GM20431 (cell line): ENCODE data around the gene POLE.

Source experiments
- in situ Hi-C: fragments of 300-500 bp; cut with MseI, MboI; formaldehyde crosslinking; loops from one replicate; pipeline ENCODE4 v1.15.0; 2020; ENCODE audit warnings: low sequenced_read_pairs; ENCODE audit not compliant: unreplicated experiment

The POLE gene

DNA sequence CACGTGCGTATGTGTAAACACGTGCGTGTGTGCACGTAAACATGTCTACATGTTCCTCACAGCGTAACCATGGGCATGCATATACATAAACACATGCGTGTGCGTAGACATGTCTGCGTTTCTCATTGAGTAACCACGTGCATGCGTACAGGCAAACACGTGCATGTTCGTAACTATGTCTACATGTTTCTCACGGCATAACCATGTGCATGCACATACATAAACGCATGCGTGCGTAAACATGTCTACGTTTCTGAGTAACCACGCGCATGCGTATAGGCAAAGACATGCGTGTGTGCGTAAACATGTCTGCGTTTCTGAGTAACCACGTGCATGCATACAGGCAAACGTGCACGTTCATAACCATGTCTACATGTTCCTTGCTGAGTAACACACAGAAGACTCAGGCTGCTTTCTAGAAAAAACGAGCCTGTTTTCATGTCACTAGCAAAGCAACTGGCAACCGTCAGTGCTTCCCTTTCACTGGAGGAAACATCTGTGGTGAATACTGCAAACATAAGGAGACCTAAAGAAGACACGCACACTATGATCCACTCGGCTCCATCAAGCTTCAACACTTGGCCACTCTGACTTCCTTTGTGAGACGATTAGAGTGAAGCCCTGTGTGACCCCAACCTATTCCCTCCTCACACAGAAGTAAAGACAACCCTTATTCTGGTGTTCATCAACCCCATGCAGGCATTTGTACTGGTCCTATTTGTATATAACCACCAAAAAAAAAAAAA is 28.8 kb downstream of the POLE start:
- in situ Hi-C loops = no loop called here

DNA sequence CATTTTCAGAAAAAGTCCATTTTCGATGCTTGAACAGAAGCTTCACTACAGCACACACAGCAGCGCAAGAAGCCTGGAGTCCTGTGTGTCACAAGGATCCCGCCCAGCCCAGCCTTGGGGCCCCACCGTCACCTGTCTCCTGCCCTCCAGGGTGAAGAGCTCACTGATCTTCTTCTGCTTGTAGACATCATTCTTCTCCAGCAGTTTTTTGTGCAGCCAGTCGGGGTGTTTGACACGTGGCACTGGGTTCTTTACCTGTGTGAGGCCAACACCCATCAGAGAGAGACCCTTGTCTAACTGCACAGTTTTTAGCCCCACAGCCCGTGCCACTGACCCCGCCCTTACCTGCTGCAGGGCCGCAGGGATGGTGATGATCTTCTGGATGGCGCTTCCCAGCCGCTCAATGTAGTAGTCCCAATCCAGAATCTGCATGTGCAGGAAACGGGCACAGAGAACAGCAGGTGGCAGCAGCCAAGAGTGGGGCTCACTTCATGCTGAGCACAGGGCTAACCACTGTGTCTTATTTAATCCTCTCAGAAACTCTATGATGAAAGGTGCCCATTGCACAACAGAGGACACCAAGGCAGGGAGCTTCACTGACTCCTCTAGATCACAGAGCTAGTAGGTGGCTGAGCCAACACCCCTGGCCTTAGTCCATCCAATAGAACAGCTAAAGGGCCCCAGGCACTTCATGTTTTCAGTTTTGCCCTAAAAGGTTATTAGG is 30.0 kb downstream of the POLE start:
- in situ Hi-C loops = no loop called here

DNA sequence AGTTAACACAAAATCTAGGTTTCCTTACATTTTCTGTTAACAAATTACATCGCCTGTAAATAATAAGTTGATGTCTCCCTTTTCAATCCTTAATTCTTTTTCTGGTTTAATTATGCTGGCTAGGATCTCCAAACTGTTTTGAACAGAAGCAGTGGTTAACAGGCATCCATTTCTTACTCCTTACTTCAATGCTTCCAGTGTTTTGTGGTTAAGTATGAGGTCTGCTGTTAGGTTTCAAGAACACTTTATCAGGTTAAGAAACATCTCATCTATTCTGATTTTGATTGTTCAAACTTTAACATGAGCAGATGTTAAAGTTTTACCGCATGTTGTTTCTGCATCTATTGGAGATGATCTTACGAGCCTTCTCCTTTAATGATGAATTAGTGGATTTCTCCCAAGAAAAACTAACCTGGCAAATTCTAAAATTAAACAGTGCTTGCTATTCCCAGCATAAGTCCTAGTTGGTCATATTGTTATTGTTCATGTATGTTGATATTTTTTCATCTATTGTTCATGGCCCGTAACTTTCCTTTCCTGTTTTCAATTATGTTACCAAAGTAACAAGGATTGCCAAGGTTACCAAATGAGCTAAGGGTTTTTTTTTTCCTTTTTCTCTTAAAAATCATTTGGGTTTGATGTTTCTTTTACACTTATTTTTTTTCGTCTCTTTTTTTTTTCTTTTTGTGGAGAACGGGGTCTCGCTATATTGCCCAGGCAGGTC is 33.4 kb downstream of the POLE start:
- in situ Hi-C loops = no loop called here

DNA sequence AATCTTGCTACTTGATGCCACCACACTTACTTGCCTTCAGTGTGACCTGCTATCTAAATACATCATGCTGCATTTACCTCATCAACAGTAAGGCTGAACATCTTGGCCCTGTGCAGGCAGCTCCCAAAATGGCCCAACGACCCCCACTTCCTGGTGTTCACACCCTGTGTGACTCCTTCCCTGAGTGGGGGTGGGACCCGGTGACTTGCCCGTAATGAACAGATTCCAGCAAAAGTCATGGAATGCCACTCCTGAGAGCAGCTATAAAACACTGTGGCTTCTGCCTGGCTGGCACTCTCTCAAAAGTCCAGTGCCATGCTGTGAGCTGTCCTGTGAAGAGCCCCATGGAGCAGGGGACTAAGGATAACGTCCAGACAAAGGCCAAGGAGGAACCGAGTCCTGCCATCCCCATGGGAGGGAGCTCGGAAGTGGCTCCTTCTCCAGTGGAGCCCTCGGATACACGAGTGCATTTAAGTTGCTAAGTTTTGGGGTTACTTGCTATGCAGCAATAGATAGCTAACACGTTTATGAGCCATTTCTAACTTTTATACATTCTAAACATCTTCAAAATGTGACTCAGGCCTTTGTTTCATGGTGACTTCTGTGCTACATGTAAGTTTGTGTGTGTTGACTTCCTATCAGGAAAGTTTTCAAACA is 35.6 kb downstream of the POLE start:
- in situ Hi-C loops = no loop called here

DNA sequence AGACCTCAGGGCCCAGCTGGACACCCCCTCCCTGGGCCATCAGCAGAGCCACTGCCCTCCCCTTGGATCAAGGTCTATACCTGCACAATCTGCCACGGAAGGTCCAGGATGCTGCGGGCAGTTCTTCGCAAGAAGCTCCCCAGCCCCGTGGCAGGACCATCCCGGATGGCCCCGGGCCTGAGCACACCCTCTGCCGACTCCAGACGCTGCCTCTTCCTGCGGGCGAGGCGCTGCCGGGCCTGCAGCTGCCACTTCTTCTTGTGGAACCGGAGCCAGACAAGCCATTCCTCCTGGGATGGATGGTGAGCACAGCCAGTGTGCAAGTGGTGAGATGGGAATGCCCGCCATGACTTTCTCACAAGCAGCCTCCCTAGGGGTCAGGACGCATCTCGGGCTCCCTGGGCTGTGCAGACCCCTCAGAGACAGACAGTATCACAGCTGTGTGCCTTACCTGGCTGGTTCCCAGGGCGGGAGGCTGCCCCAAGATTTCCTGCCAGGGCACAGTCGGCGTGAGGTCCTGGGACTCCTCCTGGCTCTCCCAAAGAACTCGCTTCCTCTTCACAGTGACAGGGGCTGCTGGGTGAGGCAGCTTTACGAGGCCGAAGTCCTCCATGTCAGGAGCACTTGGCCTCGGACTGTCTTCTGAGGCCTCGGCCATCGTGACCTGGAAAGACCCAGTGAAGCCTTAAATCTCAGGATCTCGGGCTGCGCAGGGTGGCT is 37.8 kb downstream of the POLE start:
- in situ Hi-C loops = no loop called here

DNA sequence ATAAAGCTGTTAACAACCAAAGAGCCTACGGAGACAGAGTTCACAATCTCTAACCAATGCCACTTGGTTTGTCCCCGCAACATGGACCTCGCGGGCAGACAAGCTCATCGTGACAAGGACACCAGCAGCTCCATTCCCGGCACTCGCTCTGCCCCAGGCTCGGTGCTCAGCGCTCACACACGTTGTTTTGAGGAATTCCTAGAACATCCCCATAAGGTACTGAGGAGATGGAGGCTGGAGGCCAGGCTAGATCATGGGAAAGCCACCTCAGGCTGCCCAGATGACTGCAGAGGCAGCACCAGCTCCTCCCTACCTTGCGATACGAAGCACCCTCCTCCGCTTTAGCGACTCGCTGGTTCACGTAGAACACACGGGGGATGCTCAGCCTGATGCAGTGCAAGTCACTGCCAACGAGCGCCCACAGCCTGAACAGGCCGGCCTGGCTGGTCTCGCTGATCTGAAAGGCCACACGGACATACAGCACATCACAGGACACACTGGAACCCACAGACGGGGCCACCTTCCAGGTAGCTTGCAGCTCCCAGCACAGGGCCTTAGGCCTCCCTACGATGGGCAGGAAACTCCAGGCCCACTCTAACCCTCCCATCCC is 38.4 kb downstream of the POLE start:
- in situ Hi-C loops = no loop called here

DNA sequence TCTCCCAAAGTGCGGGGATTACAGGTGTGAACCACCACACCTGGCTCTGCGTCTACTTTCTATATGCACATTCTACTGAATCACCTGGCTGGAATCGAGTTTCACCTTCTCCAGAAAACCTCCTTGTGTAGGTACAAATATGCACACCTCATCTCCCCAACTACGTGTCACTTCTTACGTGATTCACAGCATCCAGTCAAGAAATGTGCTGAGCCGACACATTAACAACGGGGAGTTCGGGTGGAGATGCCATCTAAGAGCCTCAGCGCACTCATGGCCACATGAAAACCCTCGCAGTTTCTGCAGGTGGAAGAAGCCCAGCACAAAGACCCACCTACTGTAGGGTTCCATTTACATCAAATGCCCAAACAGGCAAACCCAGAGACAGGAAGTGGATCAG is 39.3 kb downstream of the POLE start:
- in situ Hi-C loops = no loop called here

DNA sequence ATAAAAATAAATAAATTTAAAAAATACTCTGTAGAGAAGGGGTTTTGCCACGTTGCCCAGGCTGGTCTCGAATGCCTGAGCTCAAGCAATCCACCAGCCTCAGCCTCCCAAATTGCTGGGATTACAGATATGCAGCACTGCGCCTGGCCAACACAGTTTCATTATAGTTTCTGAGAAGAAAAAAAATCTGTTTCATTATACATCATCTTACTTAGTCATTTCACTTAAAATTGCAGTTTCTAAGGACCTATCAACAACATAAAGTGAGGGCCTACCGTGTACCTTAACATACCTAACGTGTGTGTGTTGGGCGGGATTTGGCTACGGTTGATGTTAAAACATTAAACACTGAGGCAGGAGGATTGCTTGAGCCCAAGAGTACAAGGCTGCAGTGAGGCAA is 40.3 kb downstream of the POLE start:
- in situ Hi-C loops = no loop called here

DNA sequence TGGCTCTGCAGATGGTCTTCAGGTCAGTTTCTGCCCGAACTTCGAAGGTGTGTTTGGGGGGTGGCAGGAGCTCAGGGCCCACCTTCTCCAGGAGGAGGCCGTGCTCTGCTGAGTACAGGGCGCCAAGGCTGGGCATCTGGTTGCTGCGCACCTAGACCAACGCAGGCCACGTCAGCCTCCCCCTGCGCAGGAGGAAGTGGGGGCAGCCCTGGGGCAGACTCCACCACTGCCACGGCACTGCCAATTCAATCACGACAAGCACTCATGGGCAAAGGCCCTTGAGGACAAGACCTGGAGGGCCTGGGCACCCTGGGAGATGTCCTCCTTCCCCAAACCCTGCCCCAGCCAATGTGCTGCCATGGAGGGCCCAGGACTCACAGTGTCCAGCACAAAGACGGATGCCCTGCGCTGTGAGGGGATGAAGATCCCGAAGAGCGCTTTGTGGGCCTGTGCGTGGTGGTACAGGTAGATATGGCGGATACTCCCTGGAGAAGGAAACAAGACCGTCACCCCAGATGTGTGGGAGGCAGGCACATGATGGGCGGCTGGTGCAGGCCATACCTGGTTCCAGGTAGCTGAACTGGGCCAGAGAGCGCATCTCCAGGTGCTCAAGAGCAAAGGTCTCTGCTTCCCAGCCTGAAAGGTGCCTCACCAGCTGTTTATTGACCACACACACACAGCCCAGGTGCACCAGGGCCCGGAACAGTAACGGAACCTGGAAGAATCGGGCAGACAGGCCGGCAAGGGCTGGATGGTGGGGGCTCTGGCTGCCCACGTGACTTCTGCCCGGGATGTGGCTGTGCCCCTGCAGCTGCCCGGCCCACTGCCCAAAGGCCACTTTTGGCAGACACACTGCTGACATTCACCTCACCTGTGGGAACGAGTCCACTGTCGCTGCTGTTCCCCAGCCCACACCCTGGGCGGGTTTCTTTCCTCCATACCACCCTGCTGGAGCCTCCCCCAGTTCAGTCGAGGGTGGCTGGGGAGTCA is 44.0 kb downstream of the POLE start:
- in situ Hi-C loops = no loop called here

DNA sequence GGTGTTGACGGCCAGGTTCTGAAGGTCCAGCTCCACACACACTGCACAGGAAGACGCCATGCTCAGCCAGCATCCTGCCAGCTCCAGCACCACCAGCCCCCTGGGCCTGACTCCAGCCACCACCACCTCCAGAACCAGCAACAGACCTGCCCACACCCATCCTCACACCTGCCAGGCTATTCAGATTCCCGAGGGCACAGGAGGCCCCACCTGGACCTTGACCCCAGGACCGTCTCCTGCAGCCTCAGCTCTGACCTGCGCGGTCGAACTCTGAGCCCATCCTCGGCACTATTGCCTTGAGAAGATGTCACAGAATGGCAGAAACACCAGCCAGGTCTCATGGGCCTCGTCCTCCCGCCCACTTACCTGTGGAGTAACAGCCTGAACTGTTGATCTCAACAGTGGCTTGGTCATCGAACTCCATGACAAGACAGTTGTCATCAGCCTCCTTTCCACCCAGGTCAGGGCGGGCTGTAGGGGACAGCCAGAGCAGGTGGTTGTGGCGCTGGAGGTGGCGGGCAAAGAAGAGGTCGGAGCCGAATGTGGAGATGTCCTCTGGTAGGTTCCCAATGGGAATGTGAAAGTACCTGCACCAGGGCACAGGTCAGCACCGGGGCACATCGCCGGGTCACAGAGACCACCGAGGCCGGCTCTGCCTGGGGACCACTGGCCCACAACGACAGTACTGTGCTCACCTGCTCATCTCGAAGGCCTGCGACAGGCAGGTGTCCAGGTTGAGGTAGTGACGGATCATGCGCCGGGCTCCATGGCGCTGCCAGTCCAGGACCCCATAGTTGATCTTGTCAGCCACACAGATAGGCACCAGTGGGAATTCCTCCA is 45.1 kb downstream of the POLE start:
- in situ Hi-C loops = no loop called here

DNA sequence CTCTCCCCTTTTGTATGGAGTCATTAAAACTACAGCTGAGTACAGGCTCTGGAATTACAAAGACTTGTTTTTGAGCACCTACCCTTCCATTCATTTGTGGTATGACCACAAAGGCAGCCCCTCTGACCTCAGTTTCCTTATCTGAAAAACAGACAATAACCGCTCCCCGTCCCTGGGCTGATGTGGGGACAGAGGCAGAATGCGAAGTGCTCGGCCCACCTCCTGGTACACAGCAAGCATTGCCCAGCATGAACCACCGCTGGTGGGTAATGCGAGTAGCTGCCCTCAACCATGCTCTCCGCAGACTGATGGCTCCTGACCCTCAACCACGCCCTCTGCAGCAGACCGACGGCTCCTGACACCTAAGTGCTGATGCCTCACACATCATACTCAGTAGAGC is 46.2 kb downstream of the POLE start:
- in situ Hi-C loops = no loop called here

DNA sequence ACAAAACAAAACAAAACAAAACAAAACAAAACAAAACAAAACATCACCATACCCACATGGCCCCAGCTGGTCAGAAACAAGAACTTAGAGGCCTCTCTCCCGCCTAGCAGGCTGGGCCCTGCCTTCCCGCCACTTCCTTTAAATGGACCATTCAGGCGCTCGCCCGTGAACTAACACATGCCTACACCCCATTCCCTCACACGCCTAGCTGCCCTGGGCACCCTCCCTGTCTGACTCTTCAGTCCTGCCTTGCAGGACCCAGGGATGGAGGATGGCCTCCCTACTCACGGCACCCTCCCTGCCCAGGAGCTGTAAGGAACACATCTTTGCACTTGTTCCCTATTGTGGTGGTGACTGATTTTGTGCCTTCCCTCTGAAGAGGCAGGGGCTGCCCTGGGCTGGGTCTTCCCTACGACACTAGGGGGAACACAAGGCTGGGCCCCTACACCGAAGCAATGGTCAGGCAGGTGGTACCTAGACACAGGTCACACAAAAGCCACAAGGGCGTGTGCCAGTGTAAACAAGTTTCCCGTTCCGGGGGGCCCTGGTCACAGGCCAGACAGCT is 47.1 kb downstream of the POLE start:
- in situ Hi-C loops = no loop called here

DNA sequence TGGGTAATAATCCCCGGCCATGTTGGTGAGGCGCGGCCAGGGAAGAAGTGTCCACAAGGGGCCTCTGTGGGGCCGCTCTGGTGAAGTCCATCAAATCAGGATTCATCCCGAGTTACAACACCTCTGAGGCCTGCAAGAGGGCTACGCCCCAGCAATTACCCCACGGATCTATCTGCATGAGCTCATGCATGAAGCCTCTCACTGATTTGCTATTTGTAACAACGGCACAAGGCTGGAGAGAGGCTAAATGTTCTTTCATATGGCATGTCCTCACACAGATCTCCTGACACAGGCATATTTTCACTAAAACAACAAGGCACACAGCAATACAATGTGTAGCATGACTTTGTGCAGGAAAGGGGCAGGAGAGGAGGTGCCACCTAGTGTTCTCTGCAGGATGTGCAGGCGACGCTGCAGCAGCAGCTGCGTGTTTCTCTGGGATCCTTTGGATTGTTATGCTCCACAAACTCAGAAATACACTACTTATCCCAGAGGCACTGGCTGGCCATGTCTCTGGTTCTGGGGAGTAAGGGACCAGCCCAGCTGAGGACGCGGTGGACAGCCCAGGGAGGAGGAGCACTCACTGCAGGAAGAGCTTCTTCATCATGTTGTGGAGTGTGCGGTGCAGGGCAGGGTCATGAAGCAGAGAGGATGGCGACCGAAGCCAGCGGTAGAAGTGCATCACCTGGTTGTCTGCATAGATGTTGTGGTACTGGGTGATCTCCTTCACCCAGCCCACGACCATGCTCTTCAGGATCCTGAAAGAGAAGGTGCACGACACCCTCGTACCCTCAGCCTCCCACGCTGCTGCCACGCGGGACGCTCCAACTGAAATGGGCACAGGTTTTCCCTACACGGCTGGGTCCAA is 48.4 kb downstream of the POLE start:
- in situ Hi-C loops = no loop called here

DNA sequence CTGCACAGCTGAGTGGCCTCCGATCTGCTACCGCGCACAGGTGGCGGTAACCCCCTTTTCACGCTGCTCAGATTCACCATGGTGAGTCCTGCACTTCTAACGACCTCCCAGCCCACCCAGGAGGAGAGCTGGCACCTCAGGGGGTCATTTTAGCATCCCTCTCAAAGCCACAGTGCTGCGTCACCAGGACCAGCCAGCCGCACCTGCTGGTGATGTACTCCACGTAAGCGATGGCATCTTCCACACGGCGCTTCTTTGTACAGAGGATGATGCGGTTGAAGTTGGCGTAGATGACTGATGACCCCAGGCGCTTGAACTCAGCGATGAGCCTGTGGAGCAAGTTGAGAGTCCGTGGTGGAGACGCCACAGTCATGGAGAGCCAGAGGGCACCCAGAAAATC is 49.3 kb downstream of the POLE start:
- in situ Hi-C loops = no loop called here

DNA sequence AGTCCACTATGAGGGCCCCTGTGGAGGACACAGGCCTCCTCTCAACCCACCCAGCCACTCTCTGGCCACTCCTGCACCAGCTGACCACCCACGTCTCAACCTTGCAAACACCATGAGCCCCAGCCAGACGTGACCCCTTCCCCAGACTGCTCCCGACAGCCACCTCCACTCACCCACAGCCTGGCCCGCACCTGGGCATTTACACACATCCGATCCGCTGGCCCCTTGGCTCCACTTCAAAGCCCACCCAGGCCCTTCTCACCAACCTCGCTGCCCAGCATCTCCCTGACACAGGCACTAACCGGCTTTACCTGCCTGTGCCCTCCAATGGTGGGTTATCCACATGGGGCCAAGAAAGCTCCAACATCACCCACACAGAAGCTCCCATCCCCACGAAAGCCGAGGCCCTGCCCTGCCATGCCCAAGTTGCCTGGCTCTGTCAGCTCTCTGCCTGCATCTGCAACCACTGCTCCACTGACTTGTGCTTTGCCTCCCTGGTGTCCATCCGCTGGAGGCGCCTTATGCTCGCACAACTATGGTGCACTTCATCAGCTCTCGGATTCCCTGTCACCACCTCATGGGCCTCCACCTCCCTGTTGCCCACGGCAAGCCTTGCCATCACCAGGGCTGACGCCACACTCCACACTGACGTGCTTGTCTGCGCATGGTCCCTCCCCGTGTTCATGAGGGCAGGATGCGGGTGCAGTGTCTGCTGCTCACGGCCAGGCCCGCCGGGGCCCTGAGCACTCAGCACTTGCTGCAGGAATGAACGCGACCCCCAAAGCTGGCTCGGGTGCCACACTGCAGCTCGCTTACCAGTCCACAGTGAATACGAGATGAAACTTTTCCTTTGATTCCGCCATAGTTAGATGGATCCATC is 51.8 kb downstream of the POLE start:
- in situ Hi-C loops = no loop called here
